GM21786 (cell line): ENCODE measurements around the gene COL18A1.

Experiments
- ATAC-seq: cut with Tn5 transposase; IDR thresholded peaks from one replicate; pipeline ENCODE4 v1.9.1; 2021; ENCODE audit not compliant: unreplicated experiment

COL18A1 gene

GRCh38 chr21:45452696-45453307 lies 47.8 kb downstream of the COL18A1 start:
- no peak for ATAC-seq

- no peak for ATAC-seq
Observed at GRCh38 chr21:45453308-45453950, 48.5 kb downstream of the COL18A1 start.

DNA sequence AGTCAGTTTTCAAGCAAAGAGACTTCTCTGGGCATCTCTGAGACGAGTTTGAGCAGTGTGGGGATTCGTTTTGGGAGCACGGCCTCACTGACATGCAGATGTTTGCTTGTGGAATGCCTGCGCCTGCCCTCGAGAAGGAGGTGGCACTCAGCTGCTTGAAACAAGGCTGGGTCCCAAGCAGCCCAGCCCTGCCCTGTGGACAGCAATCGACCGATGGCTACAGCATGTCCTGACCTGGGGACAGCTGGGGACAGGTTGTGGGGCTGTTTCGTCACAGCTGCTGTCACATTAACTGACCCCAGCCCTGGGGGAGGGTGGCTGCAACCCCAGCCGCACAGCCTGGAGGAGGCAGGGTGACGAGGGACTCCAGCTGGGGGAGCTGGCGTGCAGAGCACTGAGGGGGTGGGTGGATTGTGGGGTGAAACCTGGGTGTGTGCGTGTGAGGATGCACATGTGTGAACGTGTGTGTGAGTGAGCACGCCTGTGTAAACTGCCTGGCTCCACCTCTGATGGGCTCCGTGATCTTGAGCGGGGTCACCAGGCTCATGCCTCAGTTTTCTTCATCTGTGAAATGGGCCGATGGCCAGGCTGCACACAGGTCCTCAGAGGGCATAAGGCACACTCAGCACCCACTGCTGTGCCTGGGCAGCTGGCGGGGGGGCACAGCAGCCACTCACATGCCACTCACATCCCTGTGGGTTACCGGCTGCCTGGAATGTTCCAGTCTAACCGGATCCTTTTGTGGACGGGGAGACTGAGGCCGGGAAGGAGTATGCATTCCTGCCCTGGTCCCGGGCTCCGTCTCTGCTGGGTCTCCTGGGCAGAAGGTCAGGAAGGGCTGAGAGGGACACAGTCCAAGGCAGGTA lies 49.3 kb downstream of the COL18A1 start:
- no peak for ATAC-seq

GRCh38 chr21:45454926-45455673 lies 50.1 kb downstream of the COL18A1 start:
- ATAC-seq = no peak

GRCh38 chr21:45455674-45456583 lies 51.0 kb downstream of the COL18A1 start:
- no peak for ATAC-seq

DNA sequence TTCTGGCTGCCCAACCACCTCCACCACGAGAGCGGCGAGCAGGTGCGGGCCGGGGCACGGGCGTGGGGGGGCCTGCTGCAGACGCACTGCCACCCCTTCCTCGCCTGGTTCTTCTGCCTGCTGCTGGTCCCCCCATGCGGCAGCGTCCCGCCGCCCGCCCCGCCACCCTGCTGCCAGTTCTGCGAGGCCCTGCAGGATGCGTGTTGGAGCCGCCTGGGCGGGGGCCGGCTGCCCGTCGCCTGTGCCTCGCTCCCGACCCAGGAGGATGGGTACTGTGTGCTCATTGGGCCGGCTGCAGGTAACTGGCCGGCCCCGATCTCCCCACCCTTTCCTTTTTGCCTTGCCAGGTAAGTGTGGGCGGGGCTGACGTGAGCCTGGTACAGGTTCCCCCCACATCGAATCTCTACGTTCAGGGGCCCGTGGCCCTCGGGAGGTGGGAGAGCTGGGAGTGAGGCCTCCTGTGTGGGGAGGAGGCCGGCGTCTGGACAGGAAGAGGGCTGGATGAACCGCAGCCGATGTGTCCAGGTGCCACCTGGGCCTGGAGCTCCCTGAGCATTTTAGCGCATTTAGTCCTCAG lies 51.7 kb downstream of the COL18A1 start:
- ATAC-seq = no peak

DNA sequence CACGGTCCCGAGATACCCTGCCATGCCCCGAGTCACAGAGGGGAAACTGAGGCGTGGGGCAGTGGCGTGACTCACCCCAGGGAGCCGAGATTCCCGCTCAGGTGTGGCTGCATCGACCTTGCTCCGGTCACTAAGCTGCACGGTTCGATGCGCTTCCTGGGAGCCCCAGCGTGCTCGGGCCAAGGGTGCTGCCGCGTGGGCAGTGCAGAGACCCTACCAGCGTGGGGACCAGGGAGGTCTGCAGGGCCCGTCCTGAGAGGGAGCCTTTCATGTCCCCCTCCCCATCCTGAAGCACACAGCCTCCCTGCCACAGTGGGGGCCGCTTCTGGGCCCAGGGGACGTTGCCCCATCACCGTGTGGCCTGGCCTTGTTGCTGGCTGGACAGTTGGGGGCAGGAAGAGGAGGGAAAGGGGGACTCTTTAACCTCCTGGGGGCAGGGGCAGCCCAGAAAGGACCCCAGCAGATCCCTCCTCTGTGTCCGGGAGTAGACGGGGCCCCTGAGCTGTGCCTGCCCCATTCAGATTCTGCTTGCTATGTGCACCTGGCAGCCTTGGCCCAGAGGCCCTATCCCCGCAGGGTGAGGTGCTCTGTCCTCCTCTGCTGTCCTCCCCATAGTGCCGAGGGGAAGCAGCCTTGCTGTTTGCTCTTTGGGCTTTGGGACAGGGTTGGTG lies 52.3 kb downstream of the COL18A1 start:
- ATAC-seq = no peak

GRCh38 chr21:45457832-45458172 lies 52.8 kb downstream of the COL18A1 start:
- no peak for ATAC-seq

- ATAC-seq = no peak
Observed at GRCh38 chr21:45458281-45459170, 53.6 kb downstream of the COL18A1 start.

- no peak for ATAC-seq
Observed at GRCh38 chr21:45459171-45460010, 54.4 kb downstream of the COL18A1 start.

DNA sequence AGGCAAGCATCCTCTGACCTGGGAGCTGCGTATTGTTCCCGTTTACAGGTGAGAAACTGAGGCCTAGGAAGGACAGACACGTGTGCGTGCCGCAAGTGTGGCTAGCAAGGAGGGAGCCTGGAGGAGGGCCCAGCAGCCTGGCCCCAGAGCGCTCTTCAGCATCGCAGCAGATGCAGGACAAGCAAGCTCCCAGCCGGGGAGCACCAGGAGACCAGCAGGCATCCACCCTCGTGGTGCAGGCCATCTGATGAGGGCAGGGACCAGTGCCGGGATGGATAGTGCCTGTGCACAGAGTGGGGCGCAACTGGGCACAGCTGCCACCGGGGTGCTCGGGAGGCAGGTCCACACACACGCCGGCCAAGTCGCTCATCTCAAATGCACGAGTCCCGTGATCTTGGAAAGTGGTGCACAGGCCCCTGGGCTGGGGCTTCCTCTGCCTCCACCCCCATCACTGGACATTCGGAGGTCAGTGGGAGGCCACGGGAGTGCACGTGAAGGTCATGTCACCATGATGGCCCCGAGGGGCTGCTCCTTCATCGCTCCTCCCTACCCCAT lies 55.1 kb downstream of the COL18A1 start:
- no peak for ATAC-seq

- no peak for ATAC-seq
Observed at GRCh38 chr21:45460611-45461368, 55.8 kb downstream of the COL18A1 start.

DNA sequence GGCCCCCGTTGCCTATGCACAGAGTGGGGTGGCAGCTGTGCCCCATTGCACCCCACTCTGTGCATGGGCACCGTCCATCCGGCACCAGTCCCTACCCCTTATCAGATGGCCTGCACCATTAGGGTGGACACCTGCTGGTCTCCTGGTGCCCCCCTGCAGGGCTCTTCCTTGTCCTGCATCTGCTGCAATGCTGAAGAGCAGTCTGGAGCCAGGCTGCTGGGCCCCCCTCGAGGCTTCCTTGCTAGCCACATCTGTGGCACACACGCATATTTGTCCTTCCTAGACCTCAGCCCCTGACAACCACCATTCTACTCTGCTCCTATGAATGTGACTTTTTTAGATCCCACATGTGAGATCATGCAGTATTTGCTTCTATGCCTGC lies 56.4 kb downstream of the COL18A1 start:
- no peak for ATAC-seq

DNA sequence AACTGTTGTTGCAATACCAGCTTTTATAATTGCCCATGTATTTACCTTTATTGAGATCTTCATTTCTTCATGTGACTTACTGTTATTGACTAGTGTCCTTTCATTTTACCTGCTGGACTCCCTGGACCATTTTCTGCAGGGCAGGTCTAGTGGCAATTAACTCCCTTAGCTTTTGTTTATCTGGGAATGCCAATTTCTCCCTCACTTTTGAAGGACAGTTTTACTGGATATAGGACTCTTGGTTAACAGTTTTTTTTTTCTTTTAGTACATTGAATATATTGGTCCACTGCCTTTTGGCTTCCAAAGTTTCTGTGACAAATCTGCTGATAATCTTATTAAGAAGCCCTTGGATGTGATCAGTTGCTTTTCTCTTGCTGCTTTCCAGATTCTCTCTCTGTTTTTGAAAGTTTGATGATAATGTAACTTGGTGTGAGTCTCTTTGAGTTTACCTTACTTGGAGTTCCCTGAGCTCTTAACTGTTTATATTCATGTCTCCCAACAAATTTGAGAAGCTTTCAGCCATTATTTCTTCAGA lies 56.9 kb downstream of the COL18A1 start:
- no peak for ATAC-seq

DNA sequence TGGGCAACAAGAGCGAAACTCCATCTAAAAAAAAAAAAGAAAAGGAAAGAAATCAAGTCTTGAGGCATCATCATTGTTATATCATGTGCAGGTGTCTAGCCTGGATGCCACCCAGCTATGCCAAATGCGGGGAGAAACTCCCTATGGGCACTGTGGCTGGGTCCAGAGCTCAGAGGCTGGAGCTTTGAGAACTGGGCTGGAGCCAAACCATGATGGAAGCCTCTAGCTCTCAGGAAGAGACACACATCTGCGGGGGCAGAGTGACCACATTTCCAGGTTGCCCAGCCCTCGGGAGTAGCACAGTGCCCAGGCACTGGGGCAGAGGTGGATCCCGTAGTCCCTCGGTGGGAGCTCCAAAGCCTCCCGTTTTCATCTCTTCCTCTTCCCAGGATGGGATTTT lies 58.9 kb downstream of the COL18A1 start:
- ATAC-seq = no peak

DNA sequence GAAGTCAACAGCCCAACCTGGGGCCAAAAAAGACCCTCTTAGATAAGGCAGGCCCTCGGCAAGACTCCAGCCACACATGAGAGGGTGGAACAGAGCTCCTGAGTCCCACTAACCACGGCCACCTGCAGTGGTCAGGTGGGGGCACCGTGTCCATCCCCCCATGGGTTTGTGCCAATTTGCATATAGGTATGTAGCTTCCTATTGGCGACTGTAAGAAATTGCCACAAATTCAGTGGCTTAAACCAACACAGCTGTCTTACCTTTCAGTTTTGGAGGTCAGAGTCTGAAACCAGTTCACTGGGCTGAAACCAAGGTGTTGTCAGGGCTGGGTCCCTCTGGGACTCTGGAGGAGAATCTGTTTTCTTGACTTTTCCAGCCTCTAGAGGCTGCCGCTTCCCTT lies 59.3 kb downstream of the COL18A1 start:
- no peak for ATAC-seq
